HG03460 (cell line): ENCODE data around the gene METTL26.

ENCODE experiments used
- ATAC-seq: cut with Tn5 transposase; IDR thresholded peaks from one replicate; pipeline ENCODE4 v1.9.1; 2021; ENCODE audit not compliant: unreplicated experiment

The METTL26 gene

GRCh38 chr16:636206-637080 lies at the start of gene METTL26:
TSS of gene METTL26 (minus strand) at chr16:636305. CDS start at chr16:636290, 15 bp downstream.
- ATAC-seq = peak; percentile 68

GRCh38 chr16:684961-685696 lies 49.0 kb upstream of the METTL26 start:
- no peak for ATAC-seq

GRCh38 chr16:684071-684794 lies 48.1 kb upstream of the METTL26 start, which contains the start of gene JMJD8:
TSS of gene JMJD8 (minus strand) at chr16:684334. CDS start at chr16:684319, 15 bp downstream.
- peak; percentile 51 for ATAC-seq

GRCh38 chr16:683396-684070 lies 47.4 kb upstream of the METTL26 start:
- no peak for ATAC-seq

GRCh38 chr16:682493-683395 lies 46.6 kb upstream of the METTL26 start:
- ATAC-seq = no peak

GRCh38 chr16:681746-682427 lies 45.8 kb upstream of the METTL26 start:
- ATAC-seq = no peak

GRCh38 chr16:680967-681745 lies 45.1 kb upstream of the METTL26 start:
- ATAC-seq = no peak

- no peak for ATAC-seq
These were observed 44.5 kb upstream of the METTL26 start for GRCh38 chr16:680625-680945.

GRCh38 chr16:679814-680624 lies 43.9 kb upstream of the METTL26 start, which contains the start of gene STUB1:
TSS of gene STUB1 (plus strand) at chr16:680410. CDS start at chr16:680526, 116 bp downstream.
- no peak for ATAC-seq

GRCh38 chr16:678858-679813 lies 43.0 kb upstream of the METTL26 start:
- ATAC-seq = no peak

GRCh38 chr16:678209-678857 lies 42.2 kb upstream of the METTL26 start:
- no peak for ATAC-seq

GRCh38 chr16:677316-678190 lies 41.4 kb upstream of the METTL26 start:
- ATAC-seq = no peak

GRCh38 chr16:676913-677312 lies 40.8 kb upstream of the METTL26 start:
- no peak for ATAC-seq

GRCh38 chr16:676565-676902 lies 40.4 kb upstream of the METTL26 start:
- no peak for ATAC-seq

- ATAC-seq = no peak
These were observed 39.9 kb upstream of the METTL26 start for GRCh38 chr16:675884-676564.
